ENCODE results near the gene MARCHF10. TPM values are rescaled to one million over a fixed set of nuclear protein-coding genes. Genes with fewer than 3 reads are reported as not detected.

The MARCHF10 gene
- total RNA-seq, 2 experiments from 2014 or later = not detected

DNA sequence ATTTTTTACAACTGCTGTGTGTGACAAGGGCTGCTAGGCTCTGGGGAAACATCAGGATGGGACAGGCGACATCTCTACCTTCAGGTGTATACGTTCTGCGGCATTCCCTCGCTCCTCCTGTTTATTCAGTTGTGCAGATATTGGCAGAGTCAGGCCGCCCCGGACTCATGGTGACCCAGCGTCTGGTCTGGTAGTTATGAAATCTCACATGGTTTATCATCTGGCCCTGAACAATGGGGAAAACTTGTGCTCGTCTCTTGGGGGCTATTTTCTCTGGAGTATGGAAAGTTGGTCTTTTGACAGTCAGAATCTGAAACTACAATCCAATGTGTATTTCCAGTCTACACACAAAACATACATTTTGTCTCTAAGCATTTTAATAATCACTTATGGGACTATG, 3.3 kb downstream of the MARCHF10 start:
- intact Hi-C loops (cut with DNase I, micrococcal nuclease) = loop anchor here in 1 of 2 experiments (2.0 kb wide), 1 partner anchor 32 kb away; no protein-coding TSS in a partner anchor
- TF ChIP-seq, protein P1, sequence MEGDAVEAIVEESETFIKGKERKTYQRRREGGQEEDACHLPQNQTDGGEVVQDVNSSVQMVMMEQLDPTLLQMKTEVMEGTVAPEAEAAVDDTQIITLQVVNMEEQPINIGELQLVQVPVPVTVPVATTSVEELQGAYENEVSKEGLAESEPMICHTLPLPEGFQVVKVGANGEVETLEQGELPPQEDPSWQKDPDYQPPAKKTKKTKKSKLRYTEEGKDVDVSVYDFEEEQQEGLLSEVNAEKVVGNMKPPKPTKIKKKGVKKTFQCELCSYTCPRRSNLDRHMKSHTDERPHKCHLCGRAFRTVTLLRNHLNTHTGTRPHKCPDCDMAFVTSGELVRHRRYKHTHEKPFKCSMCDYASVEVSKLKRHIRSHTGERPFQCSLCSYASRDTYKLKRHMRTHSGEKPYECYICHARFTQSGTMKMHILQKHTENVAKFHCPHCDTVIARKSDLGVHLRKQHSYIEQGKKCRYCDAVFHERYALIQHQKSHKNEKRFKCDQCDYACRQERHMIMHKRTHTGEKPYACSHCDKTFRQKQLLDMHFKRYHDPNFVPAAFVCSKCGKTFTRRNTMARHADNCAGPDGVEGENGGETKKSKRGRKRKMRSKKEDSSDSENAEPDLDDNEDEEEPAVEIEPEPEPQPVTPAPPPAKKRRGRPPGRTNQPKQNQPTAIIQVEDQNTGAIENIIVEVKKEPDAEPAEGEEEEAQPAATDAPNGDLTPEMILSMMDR (IDR thresholded peaks at IDR 0.05) = no peak
- peaks cover 0 to 4% of the 10 kb centered on the region in 2 experiments for H3K9me3 ChIP-seq (ENCODE audit: control insufficient read depth in 1 of 2, insufficient read depth in 1 of 2, low read length in 2 of 2)
- ChIA-PET CTCF (no interaction called here), POLR2A (no interaction called here)
- DNase-seq (no peak), ATAC-seq (ENCODE audit: poor library complexity) (no peak)
- no peak overlapping the region for H3K27ac ChIP-seq (ENCODE audit: low read depth in 1 of 2, low read length in 2 of 2)
- H3K4me1 ChIP-seq (ENCODE audit: insufficient read depth, low read length) = peaks cover 6% of the 10 kb centered on the region
- no peaks in the 10 kb centered on the region for H3K36me3 ChIP-seq (ENCODE audit: insufficient read depth, low read length)
- Mint-ChIP-seq H3K4me1 (ENCODE audit: low read depth) (no peaks in the 10 kb centered on the region), H3K27ac (no peak overlapping the region), H3K36me3 (ENCODE audit: low read depth) (no peaks in the 10 kb centered on the region), H3K9me3 (no peaks in the 10 kb centered on the region), H3K27me3 (peaks cover 59% of the 10 kb centered on the region), H3K4me3 (no peak overlapping the region)
- H3K27me3 ChIP-seq (ENCODE audit: control insufficient read depth in 1 of 2, insufficient read depth in 2 of 2, low read length in 2 of 2) = peaks cover 14 to 22% of the 10 kb centered on the region in 2 experiments
- H3K4me3 ChIP-seq (ENCODE audit: low read length) = no peak overlapping the region

DNA sequence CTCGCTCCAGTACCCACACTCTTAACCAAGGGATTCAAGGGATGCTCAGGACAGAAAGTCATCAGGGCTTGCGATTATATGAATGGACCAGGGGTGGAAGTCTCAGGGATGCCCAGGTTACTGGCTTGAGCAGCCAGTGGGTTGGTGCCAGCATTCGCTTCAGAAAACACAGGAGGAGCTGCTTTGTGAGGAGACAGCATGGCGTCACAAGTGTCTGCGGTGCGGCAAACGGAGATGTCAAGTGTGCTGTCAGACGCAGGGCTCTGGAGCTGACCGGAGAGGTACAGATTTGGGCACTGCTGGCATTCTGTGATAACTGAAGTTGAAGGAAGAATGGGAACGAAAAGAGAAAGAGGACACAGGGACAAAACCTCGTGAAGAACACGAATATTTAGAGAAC, 4.1 kb downstream of the MARCHF10 start:
- no peak for DNase-seq
- Histone ChIP-seq H3K36me3 (ENCODE audit: insufficient read depth, low read length) (no peaks in the 10 kb centered on the region), H3K27ac (ENCODE audit: low read depth in 1 of 2, low read length in 2 of 2) (no peak overlapping the region), H3K4me3 (ENCODE audit: low read length) (no peak overlapping the region), H3K9me3 (ENCODE audit: control insufficient read depth in 1 of 2, insufficient read depth in 1 of 2, low read length in 2 of 2) (peaks cover 0 to 4% of the 10 kb centered on the region in 2 experiments), H3K4me1 (ENCODE audit: insufficient read depth, low read length) (peaks cover 6% of the 10 kb centered on the region), H3K27me3 (ENCODE audit: control insufficient read depth in 1 of 2, insufficient read depth in 2 of 2, low read length in 2 of 2) (peaks cover 14 to 18% of the 10 kb centered on the region in 2 experiments)
- ChIA-PET CTCF (no interaction called here), POLR2A (no interaction called here)
- Mint-ChIP-seq H3K27ac (no peak overlapping the region), H3K9me3 (no peaks in the 10 kb centered on the region), H3K27me3 (peaks cover 52% of the 10 kb centered on the region), H3K4me1 (ENCODE audit: low read depth) (no peaks in the 10 kb centered on the region), H3K36me3 (ENCODE audit: low read depth) (no peaks in the 10 kb centered on the region), H3K4me3 (no peak overlapping the region)
- TF ChIP-seq, protein P1 (IDR thresholded peaks at IDR 0.05) = no peak
- no peak for ATAC-seq (ENCODE audit: poor library complexity)
- intact Hi-C loops (cut with DNase I, micrococcal nuclease) = loop anchor here in 1 of 2 experiments (2.0 kb wide), 1 partner anchor 31 kb away; no protein-coding TSS in a partner anchor

DNA sequence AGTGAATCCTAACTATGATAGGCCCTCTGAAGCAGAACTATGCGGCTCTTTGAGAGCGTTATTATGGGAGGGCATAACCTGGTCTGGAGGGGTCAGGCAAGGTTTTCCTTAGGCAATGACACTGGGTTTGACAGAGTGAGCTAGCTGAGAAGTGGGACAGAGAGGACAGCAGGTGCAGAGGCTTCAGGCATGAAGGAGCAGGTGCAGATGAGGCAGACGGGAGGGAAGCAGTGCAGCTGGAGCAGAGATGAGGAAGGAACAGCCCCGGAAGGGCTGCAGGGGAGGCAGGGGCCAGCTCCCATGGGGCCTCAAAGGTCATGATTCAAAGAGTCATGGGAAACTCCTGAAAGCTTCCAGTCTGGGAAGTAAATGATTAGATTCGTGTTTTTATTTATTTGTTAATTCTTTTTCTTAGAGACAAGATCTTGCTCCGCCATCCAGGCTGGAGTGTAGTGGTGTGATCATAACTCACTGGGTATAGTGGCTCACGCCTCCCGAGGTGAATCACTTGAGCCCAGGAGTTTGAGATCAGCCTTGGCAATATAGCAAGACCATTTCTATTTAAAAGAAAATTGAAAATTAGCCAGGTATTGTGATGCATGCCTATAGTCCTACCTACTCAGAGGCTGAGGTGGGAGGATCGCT, 5.4 kb downstream of the MARCHF10 start:
- ATAC-seq (ENCODE audit: poor library complexity) = no peak
- no peak for DNase-seq
- no peaks in the 10 kb centered on the region for H3K4me1 Mint-ChIP-seq (ENCODE audit: low read depth)
- TF ChIP-seq, protein P1 (IDR thresholded peaks at IDR 0.05) = no peak
- no peak overlapping the region for H3K4me3 Mint-ChIP-seq
- H3K36me3 Mint-ChIP-seq (ENCODE audit: low read depth) = no peaks in the 10 kb centered on the region
- Histone ChIP-seq H3K4me3 (ENCODE audit: low read length) (no peak overlapping the region), H3K9me3 (ENCODE audit: control insufficient read depth in 1 of 2, insufficient read depth in 1 of 2, low read length in 2 of 2) (peaks cover 0 to 2% of the 10 kb centered on the region in 2 experiments), H3K36me3 (ENCODE audit: insufficient read depth, low read length) (no peaks in the 10 kb centered on the region), H3K27ac (ENCODE audit: low read depth in 1 of 2, low read length in 2 of 2) (no peak overlapping the region), H3K4me1 (ENCODE audit: insufficient read depth, low read length) (peaks cover 1% of the 10 kb centered on the region), H3K27me3 (ENCODE audit: control insufficient read depth in 1 of 2, insufficient read depth in 2 of 2, low read length in 2 of 2) (peaks cover 17% of the 10 kb centered on the region in 2 experiments)
- no peaks in the 10 kb centered on the region for H3K9me3 Mint-ChIP-seq
- intact Hi-C loops (cut with DNase I, micrococcal nuclease) = no loop called here
- H3K27me3 Mint-ChIP-seq = peaks cover 53% of the 10 kb centered on the region
- ChIA-PET POLR2A (no interaction called here), CTCF (interaction anchor here (0.6 kb wide), 1 partner anchor 683 kb away, joined by 3 read pairs; no protein-coding TSS in a partner anchor)
- no peak overlapping the region for H3K27ac Mint-ChIP-seq
